ENCODE measurements around the gene AGXT2.

Gene AGXT2

GRCh38 chr5:35016174-35017051 is 31.3 kb downstream of the AGXT2 start:
- no peak for DNase-seq (ENCODE audit: low read depth, low spot score)

- no peak for DNase-seq (ENCODE audit: low read depth, low spot score)
Observed at GRCh38 chr5:35015063-35015462, 32.7 kb downstream of the AGXT2 start.

- no peak for DNase-seq (ENCODE audit: low read depth, low spot score)
Observed at GRCh38 chr5:35012796-35013195, 35.0 kb downstream of the AGXT2 start.

- no peak for DNase-seq (ENCODE audit: low read depth, low spot score)
Observed at GRCh38 chr5:35012365-35012764, 35.4 kb downstream of the AGXT2 start.

GRCh38 chr5:35010676-35011075 is 37.1 kb downstream of the AGXT2 start:
- no peak for DNase-seq (ENCODE audit: low read depth, low spot score)

GRCh38 chr5:35009657-35010056 is 38.1 kb downstream of the AGXT2 start:
- no peak for DNase-seq (ENCODE audit: low read depth, low spot score)

GRCh38 chr5:35009019-35009418 is 38.7 kb downstream of the AGXT2 start:
- no peak for DNase-seq (ENCODE audit: low read depth, low spot score)

- DNase-seq (ENCODE audit: low read depth, low spot score), result no peak
Observed at GRCh38 chr5:35004771-35005170, 43.0 kb downstream of the AGXT2 start.

GRCh38 chr5:35004200-35004599 is 43.5 kb downstream of the AGXT2 start:
- DNase-seq (ENCODE audit: low read depth, low spot score), result no peak

- DNase-seq (ENCODE audit: low read depth, low spot score), result no peak
Observed at GRCh38 chr5:35003018-35003957, 44.5 kb downstream of the AGXT2 start.

GRCh38 chr5:35002459-35002858 is 45.3 kb downstream of the AGXT2 start:
- no peak for DNase-seq (ENCODE audit: low read depth, low spot score)

GRCh38 chr5:35001842-35002241 is 45.9 kb downstream of the AGXT2 start:
- DNase-seq (ENCODE audit: low read depth, low spot score), result no peak

GRCh38 chr5:34998058-34998789 is 49.5 kb downstream of the AGXT2 start:
- DNase-seq (ENCODE audit: low read depth, low spot score), result no peak

GRCh38 chr5:34996261-34996660 is 51.5 kb downstream of the AGXT2 start:
- DNase-seq (ENCODE audit: low read depth, low spot score), result no peak

- no peak for DNase-seq (ENCODE audit: low read depth, low spot score)
Observed at GRCh38 chr5:34993951-34994350, 53.8 kb downstream of the AGXT2 start.

GRCh38 chr5:34991486-34992238 is 56.1 kb downstream of the AGXT2 start:
- no peak for DNase-seq (ENCODE audit: low read depth, low spot score)

GRCh38 chr5:34986965-34987364 is 60.8 kb downstream of the AGXT2 start:
- DNase-seq (ENCODE audit: low read depth, low spot score), result no peak

- no peak for DNase-seq (ENCODE audit: low read depth, low spot score)
Observed at GRCh38 chr5:34982823-34983222, 64.9 kb downstream of the AGXT2 start.

- no peak for DNase-seq (ENCODE audit: low read depth, low spot score)
Observed at GRCh38 chr5:34978681-34979080, 69.1 kb downstream of the AGXT2 start.

GRCh38 chr5:34977934-34978613 is 69.7 kb downstream of the AGXT2 start:
- no peak for DNase-seq (ENCODE audit: low read depth, low spot score)

GRCh38 chr5:34976347-34976746 is 71.4 kb downstream of the AGXT2 start:
- DNase-seq (ENCODE audit: low read depth, low spot score), result no peak
